ENCODE measurements around the gene CDKN2AIP.
A peak's percentile ranks its signal among the peaks of the same experiment; 100 is the strongest.
"Not testable (repeated sequence)": the region's sequence is repeated elsewhere in the genome, so short reads cannot be mapped to it uniquely, and the experiment has no call there.

CDKN2AIP gene

GRCh38 chr4:183413234-183414200, 30.9 kb upstream of the CDKN2AIP start:
- DNase-seq: no peak

- no peak for DNase-seq
Observed at GRCh38 chr4:183416879-183417755, 27.3 kb upstream of the CDKN2AIP start.

GRCh38 chr4:183422962-183423631, 21.3 kb upstream of the CDKN2AIP start:
- DNase-seq: no peak

DNA sequence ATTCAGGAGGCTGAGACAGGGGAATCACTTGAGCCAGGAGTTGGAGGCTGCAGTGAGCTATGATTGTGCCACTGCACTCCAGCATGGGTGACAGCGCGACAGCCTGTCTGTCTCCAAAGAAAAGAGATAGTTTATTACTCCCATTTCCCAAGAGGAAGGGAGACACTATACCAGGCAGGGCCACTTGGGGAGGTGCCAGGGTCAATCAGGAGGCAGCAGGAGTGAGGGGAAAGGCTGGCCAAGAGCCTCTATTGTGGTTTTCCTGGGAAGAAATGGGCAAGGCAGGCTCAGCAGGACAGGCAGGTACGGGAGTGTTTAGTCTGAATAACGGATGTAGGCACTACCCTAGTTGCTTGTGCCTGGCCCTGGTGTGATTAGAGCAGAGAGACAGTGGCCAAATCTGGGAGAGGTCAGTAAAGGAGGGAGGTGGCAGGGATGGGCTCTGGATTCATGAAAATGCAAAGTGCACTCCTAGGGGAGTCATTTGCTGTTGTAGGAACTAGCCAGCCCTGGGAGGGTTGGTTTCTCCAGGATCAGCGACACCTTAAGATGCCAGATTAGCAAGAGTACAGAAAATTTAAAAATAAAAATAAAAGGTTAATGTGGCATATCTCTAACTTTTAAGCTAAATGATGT, 20.2 kb upstream of the CDKN2AIP start:
- DNase-seq: no peak

DNA sequence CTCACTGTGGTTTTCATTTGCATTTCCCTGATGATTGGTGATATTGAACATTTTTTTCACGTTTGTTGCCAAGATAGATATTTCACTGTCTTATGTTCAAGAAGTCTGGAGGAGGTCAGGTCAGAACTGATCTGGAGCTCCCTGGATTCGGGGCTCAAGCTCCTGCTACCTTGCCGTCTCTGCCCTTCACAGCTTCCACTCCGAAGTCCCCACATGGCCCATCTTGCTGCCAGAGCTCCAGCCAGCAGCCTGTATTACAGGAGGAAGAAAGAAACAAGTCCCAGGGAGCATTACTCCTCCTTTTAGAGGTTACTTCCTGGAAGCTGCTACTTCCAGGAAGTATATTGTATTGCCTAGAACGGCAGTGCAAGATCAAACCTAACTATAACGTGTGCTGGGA, 17.9 kb upstream of the CDKN2AIP start:
- DNase-seq: no peak

GRCh38 chr4:183429489-183429888, 14.9 kb upstream of the CDKN2AIP start:
- no peak for DNase-seq

GRCh38 chr4:183430317-183430993, 14.0 kb upstream of the CDKN2AIP start:
- DNase-seq: peak in 2 of 4 experiments; percentile 15 to 29

- DNase-seq: no peak
Observed at GRCh38 chr4:183430994-183431347, 13.5 kb upstream of the CDKN2AIP start.

GRCh38 chr4:183431614-183432013, 12.8 kb upstream of the CDKN2AIP start:
- no peak for DNase-seq

GRCh38 chr4:183433183-183433582, 11.3 kb upstream of the CDKN2AIP start:
- DNase-seq: not testable (repeated sequence)

GRCh38 chr4:183434264-183434663, 10.2 kb upstream of the CDKN2AIP start:
- no peak for DNase-seq

DNA sequence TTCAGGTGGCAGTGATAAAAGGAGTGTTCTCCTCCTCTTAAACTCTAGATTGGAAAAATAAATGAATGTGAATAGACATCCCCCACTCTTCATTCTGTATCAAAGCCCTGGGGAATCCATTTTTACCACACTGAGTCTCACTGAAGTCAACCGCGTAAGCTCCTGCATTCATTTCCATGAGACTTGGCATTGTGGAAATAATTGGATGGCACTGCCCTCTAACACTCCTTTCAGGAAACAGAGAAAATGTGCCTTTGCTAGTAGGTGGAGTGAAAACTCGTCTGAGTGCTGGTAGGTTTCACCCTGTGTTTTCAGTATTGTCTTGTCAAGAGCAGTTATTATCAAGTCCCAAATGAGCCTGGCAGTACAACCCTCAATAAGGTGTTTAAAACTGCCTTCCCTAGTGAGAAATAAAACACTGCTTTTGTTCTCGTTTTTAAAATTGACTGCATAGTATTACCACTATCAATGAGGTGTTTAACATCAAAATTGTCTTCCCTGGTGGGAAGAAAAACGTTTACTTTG, 9.7 kb upstream of the CDKN2AIP start:
- DNase-seq: no peak

DNA sequence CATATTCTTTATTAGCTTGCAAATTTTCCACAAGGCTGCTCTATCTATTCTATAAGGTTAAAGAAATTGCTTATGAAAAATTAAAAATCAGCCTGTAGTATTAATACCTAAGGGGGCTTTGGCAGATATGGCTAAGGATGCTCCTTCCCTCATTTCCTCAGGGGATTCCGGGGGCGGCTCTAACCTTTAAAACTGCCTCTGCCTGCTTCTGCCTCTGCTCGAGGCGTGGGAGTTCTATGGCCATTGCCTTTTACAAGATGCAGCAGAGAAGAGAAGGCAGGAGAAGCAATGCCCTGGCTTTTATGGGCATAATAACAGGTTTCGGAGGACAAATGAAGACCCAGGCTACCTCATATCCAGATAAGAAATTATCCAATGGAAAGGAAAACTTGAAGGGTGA, 8.6 kb upstream of the CDKN2AIP start:
- peak in 1 of 4 experiments; percentile 14 for DNase-seq

DNA sequence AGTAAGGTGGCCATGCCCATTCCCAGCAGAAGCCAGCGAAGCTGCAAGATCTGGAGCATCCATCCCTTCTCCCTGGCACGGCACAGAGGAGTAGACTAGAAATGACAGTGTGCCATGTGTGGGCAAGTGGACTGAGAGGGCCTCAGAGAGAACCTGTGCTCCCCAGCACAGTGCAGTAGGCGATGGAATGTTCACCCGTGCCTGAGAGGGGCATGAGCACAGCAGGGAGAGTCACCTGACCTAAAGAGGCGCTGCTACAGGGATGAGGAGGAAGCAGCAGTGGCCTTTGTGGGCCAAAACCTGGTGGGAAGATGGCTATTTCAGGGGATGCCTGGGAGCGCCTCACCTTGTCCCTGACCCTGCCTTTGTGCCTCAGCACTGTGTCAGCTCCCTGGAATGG, 8.0 kb upstream of the CDKN2AIP start:
- DNase-seq: no peak

DNA sequence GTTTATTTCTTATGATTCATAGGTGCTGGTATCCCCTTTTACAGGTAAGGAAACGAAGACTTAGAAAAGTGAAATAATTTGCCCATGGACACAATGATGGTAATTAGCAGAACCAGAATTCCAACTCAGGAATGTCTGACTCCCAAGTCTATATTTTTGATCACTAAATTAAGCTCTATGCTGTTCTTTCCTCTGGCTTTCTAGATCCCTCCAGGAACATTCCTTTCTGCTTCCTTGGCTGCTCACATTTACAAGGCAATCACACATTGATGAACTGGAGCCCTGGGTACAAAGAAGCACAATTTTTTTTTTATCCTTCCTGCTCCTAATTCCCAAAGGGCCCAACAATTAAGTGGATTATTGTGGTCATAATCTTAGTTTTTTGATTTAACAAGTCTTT, 7.0 kb upstream of the CDKN2AIP start:
- no peak for DNase-seq

GRCh38 chr4:183438458-183439113, 5.8 kb upstream of the CDKN2AIP start:
- no peak for DNase-seq

DNA sequence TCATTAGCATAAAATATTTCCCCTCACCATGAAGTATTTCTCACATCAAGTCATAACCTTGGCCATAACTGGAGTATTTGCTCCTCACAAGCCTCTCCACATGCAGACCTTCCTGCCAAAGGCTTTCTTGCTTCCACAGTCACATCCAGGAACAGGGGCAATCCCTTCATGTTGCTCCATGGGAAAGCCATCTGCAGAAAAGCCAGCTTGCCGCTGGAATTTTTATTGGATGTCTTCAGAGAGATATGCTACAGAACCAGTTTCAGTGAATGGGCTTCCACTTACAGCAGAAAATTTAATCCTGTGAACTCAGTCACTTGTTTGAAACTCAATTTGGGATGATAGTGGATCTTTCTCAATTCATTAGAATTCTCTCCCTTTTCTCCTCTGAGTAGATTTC, 3.2 kb upstream of the CDKN2AIP start:
- DNase-seq: no peak

DNA sequence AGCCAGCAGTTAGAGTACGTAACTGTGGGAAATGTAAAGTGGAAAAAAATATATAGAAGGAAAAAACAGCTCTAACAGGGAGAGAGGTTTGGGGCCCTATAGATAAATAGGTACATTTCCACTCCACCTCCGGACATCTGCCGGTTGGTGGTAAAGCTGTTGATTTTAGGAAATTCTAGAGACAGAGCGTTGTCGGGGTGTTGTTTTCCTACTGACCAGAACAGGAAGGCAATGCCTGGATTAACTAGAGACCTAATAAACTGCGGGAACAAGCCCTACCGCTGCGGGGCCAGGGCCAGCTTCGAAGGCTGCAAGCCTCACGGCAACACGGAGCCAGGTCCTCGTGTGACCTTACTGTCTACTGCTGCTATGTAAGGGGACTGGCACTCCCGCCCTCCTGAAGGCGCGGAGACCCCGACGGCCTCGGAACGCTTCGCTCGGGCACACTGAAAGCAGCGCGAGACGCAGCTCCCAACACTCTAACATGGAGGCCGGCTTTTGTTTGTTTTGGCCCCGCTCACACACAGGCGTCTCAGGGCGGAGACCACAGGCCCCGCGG, 702 bp upstream of the CDKN2AIP start:
- peak; percentile 53 to 75 (median 66) for DNase-seq

DNA sequence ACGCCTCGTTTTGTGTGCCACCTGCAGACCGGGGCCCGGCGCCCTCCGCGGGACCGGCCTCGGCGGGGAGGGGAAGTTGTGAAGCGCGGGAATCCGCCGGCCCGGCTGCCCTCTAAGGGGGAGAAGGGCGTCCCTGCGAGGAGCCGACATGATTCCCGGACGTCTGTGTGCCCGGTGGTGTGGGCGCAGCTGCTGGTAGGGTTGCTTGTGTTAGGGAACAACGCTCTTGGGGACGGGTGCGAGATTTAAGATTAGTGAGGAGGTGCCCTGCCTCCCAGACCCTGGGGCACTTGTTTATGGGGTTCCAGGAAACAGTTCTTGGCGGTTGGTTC, 627 bp downstream of the CDKN2AIP start:
- DNase-seq: peak; percentile 55 to 82 (median 66)

DNA sequence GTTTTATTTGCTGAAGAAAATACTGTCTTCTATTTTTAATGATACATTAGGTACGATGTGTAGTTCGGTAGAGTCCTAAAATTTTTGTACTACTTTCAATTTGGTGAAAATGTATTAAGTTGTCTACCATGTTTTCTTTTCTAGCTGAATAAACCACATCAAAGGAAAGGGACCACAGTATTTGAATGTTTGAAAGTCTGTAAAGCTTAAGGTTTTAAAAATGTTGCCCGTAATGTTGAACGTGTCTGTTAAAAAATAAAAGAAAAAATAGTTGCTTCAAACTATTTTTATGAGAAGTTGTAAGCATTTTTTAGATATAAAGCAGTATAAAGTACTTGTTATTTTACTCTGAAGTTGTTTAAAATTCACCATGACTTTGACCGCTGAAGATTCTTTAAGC, 3.2 kb downstream of the CDKN2AIP start:
- DNase-seq: no peak

DNA sequence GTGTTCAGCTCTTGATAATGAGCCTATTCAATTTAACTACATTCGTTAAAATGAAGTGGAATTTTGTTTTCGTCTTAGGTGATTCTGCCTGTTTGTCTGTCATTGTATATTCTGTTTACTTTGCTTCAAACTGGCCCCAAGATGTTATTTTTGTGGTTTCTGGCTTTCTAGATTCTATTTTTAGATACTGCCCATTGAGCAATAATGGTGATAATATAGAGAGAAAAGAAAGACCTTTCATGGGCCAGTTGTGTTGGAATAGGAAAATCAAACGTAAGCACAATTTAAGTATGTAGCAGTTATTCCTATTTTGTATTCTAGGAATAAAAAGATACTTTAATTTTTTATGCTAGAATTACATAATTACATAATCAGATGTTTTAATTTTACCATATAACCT, 4.0 kb downstream of the CDKN2AIP start:
- DNase-seq: no peak
